HepG2 (cell line): Measurements from ENCODE around the gene PRPSAP1. TPM values are rescaled to one million over a fixed set of nuclear protein-coding genes. Genes with fewer than 3 reads are reported as not detected.
A peak's percentile ranks its signal among the peaks of the same experiment; 100 is the strongest.

Experiments
- BCLAF1 ChIP-seq: fragments of 450-650 bp; IDR thresholded peaks from 2 replicates; pipeline ENCODE4 v1.6.1; 2017; ENCODE audit warnings: mild to moderate bottlenecking
- IKZF1 ChIP-seq: fragments of 450-650 bp; IDR thresholded peaks from 2 replicates; pipeline ENCODE4 v1.7.1; 2016
- KDM5B ChIP-seq: sonication (generic); formaldehyde crosslinking; IDR thresholded peaks from 2 replicates; pipeline ENCODE4 v1.4.0; 2020; ENCODE audit warnings: missing genetic modification reagents, mild to moderate bottlenecking, borderline replicate concordance
- NCOA1 ChIP-seq: sonication (generic); formaldehyde crosslinking; IDR thresholded peaks from 2 replicates; pipeline ENCODE4 v1.9.0; 2021; ENCODE audit warnings: missing genetic modification reagents
- NFE2L2 ChIP-seq: fragments of 150-350 bp; IDR thresholded peaks from 2 replicates; pipeline ENCODE4 v1.6.1; 2014; ENCODE audit warnings: low read length
- NR3C1 ChIP-seq: sonication (generic); formaldehyde crosslinking; IDR thresholded peaks from 2 replicates; pipeline ENCODE4 v1.4.0; 2020; ENCODE audit warnings: missing genetic modification reagents
- ONECUT2 ChIP-seq: sonication (generic); formaldehyde crosslinking; IDR thresholded peaks from 2 replicates; pipeline ENCODE4 v1.4.0; 2020; ENCODE audit warnings: missing genetic modification reagents
- PRDM10 ChIP-seq: sonication (generic); formaldehyde crosslinking; IDR thresholded peaks from 2 replicates; pipeline ENCODE4 v1.4.0; 2020; ENCODE audit warnings: low read depth, missing genetic modification reagents
- RFX1 ChIP-seq: fragments of 450-650 bp; IDR thresholded peaks from 2 replicates; pipeline ENCODE4 v1.6.1; 2017
- SKI ChIP-seq: fragments of 450-650 bp; IDR thresholded peaks from one replicate; pipeline ENCODE4 v1.6.1; 2018; ENCODE audit warnings: mild to moderate bottlenecking; ENCODE audit not compliant: partially characterized antibody
- SNAI1 ChIP-seq: sonication (generic); formaldehyde crosslinking; IDR thresholded peaks from 2 replicates; pipeline ENCODE4 v1.5.0; 2020; ENCODE audit warnings: mild to moderate bottlenecking, missing genetic modification reagents, borderline replicate concordance
- U2AF2 ChIP-seq: fragments of 200-400 bp; formaldehyde crosslinking; IDR thresholded peaks from 2 replicates; pipeline ENCODE4 v1.6.1; 2017; ENCODE audit warnings: low read depth, mild to moderate bottlenecking, low read length
- UBTF ChIP-seq: sonication (generic); formaldehyde crosslinking; IDR thresholded peaks from 2 replicates; pipeline ENCODE4 v1.4.0; 2020; ENCODE audit warnings: mild to moderate bottlenecking, missing genetic modification reagents
- ZBTB42 ChIP-seq: sonication (generic); formaldehyde crosslinking; IDR thresholded peaks from 2 replicates; pipeline ENCODE4 v1.5.0; 2020; ENCODE audit warnings: mild to moderate bottlenecking, missing genetic modification reagents
- ZFP37 ChIP-seq: sonication (generic); formaldehyde crosslinking; IDR thresholded peaks from 2 replicates; pipeline ENCODE4 v1.4.0; 2020; ENCODE audit warnings: missing genetic modification reagents, borderline replicate concordance
- ZNF292 ChIP-seq: sonication (generic); formaldehyde crosslinking; IDR thresholded peaks from 2 replicates; pipeline ENCODE4 v1.8.1; 2022; ENCODE audit warnings: mild to moderate bottlenecking, low read depth, missing genetic modification reagents, borderline replicate concordance
- ZNF431 ChIP-seq: sonication (generic); formaldehyde crosslinking; IDR thresholded peaks from 2 replicates; pipeline ENCODE4 v1.9.0; 2022; ENCODE audit warnings: missing genetic modification reagents, low read depth, mild to moderate bottlenecking, borderline replicate concordance
- ZXDC ChIP-seq: sonication (generic); formaldehyde crosslinking; IDR thresholded peaks from 2 replicates; pipeline ENCODE4 v1.5.0; 2020; ENCODE audit warnings: mild to moderate bottlenecking, missing genetic modification reagents
- polyA plus RNA-seq, 8 experiments: library from polyadenylated mRNA; depleted of rRNA in 3 of 8; stranded (reverse) in 7 of 8; unstranded in 1 of 8; fragments of >200 nt; fragmentation: Illumina TruSeq in 4 of 8; extraction: Trizol in 4 of 8; gene quantifications; 2 replicates each; pipeline versions ENCODE4 v1.2.1 to v1.2.3, GENCODE V29; 2011 to 2016; ENCODE audit warnings: low read depth in 4 of 8, missing spikeins in 1 of 8, mixed read lengths in 1 of 8; ENCODE audit not compliant: insufficient read depth in 1 of 8
- total RNA-seq, 5 experiments: library from RNA; depleted of rRNA; stranded (reverse); fragments of >200 nt; fragmentation: Illumina TruSeq; extraction: Trizol; gene quantifications; 2 replicates each; pipeline ENCODE4 v1.2.3, GENCODE V29; 2016; ENCODE audit warnings: low read depth in 1 of 5

Gene PRPSAP1
- total and polyA plus RNA-seq, 2 of the 13 experiments (the other 11 are each of a cell fraction or from before 2014, with no cell fraction given), result 91.1 to 314 TPM

- peak; percentile 14; the same call in 1 of the 2 replicates for TF ChIP-seq PRDM10
- TF ChIP-seq NCOA1 (CRISPR knock-in tag), result peak; percentile 61; the same call in 1 of the 2 replicates
- peak; percentile 74; the same call in 1 of the 2 replicates for TF ChIP-seq KDM5B (CRISPR knock-in tag)
- peak; percentile 94 for TF ChIP-seq UBTF (CRISPR knock-in tag)
- TF ChIP-seq U2AF2, result no peak
- TF ChIP-seq ZNF292, result no peak
- no peak for TF ChIP-seq RFX1
- TF ChIP-seq SNAI1 (CRISPR knock-in tag), result peak; percentile 66
- TF ChIP-seq ONECUT2 (CRISPR knock-in tag), result peak; percentile 54; the same call in 1 of the 2 replicates
- TF ChIP-seq NR3C1 (CRISPR knock-in tag), result no peak
- peak; percentile 75 for TF ChIP-seq SKI
- TF ChIP-seq ZFP37 (CRISPR knock-in tag), result peak; percentile 65; the same call in 1 of the 2 replicates
- TF ChIP-seq BCLAF1, result no peak
- TF ChIP-seq IKZF1, result no peak
- TF ChIP-seq NFE2L2, result no peak
- peak; percentile 88; the same call in 1 of the 2 replicates for TF ChIP-seq ZBTB42 (CRISPR knock-in tag)
- TF ChIP-seq ZNF431, result 0 out of 2 replicates have a peak, but pooled peaks have one; percentile 37
- peak; percentile 68; the same call in 1 of the 2 replicates for TF ChIP-seq ZXDC (CRISPR knock-in tag)
Observed at GRCh38 chr17:76353599-76354316, at the start of gene PRPSAP1 (continued).
